ENCODE data around the gene TRAPPC11.

DNA sequence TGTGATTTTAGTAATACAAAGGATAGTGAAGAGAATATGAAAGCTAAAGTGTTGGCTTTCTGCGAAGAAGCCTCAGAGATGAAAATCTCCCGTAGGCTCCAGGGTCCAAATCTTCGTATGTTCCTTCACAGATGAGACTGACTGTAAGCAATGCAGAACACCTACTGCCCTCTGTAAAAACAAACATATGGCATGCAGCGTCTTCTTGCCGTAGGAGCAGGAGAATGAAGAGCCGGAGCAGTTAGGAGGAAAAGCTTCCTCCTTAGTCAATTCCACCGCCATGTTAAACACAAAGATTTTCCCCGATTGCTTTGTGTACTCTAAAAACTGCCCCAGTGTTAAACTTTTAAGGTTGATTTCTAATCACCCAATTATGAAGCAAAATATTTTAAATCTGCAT is 22.6 kb upstream of the TRAPPC11 start:
- TF ChIP-seq, protein P1, sequence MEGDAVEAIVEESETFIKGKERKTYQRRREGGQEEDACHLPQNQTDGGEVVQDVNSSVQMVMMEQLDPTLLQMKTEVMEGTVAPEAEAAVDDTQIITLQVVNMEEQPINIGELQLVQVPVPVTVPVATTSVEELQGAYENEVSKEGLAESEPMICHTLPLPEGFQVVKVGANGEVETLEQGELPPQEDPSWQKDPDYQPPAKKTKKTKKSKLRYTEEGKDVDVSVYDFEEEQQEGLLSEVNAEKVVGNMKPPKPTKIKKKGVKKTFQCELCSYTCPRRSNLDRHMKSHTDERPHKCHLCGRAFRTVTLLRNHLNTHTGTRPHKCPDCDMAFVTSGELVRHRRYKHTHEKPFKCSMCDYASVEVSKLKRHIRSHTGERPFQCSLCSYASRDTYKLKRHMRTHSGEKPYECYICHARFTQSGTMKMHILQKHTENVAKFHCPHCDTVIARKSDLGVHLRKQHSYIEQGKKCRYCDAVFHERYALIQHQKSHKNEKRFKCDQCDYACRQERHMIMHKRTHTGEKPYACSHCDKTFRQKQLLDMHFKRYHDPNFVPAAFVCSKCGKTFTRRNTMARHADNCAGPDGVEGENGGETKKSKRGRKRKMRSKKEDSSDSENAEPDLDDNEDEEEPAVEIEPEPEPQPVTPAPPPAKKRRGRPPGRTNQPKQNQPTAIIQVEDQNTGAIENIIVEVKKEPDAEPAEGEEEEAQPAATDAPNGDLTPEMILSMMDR (IDR thresholded peaks at IDR 0.05; ENCODE audit: borderline replicate concordance, extremely low read depth, low read length, poor library complexity, severe bottlenecking), result no peak
- no peak for TF ChIP-seq EZH2 (IDR thresholded peaks at IDR 0.05; ENCODE audit: borderline replicate concordance, low read depth, low read length, severe bottlenecking)

All from DND-41 (cell line).